Measurements from ENCODE around the gene PXK. TPM values are rescaled to one million over a fixed set of nuclear protein-coding genes. Genes with fewer than 3 reads are reported as not detected.

Gene PXK
- total and polyA plus RNA-seq, 8 donors, result 8.3 to 54.0 (median 31.1) TPM

GRCh38 chr3:58441514-58442450 lies 109.1 kb downstream of the PXK start:
- H3K4me3 ChIP-seq, result no peak overlapping the region
- no peaks in the 10 kb centered on the region for H3K9me3 ChIP-seq
- intact Hi-C loops (cut with DNase I; ENCODE audit: low total_unique reads), result no loop called here
- H3K4me1 ChIP-seq, result no peaks in the 10 kb centered on the region
- no peak overlapping the region for H3K27ac ChIP-seq
- no peak for DNase-seq
- TF ChIP-seq POLR2A (IDR thresholded peaks at IDR 0.05) (no peak), POLR2AphosphoS5 (IDR thresholded peaks at IDR 0.05) (no peak), EP300 (IDR thresholded peaks at IDR 0.05) (no peak), CTCF (IDR thresholded peaks at IDR 0.05) (no peak)
- WGBS, 5 donors, result 63 to 83% (median 69%) methylated on average over 4 of the region's 4 CpGs
- H3K27me3 ChIP-seq, result no peaks in the 10 kb centered on the region
- H3K36me3 ChIP-seq, result no peaks in the 10 kb centered on the region

- WGBS, 5 donors, result 45 to 80% (median 50%) methylated on average over 1 of the region's 1 CpG
- no peak overlapping the region for H3K4me3 ChIP-seq
- TF ChIP-seq CTCF (IDR thresholded peaks at IDR 0.05) (no peak), EP300 (IDR thresholded peaks at IDR 0.05) (no peak), POLR2AphosphoS5 (IDR thresholded peaks at IDR 0.05) (no peak), POLR2A (IDR thresholded peaks at IDR 0.05) (no peak)
- no peak for DNase-seq
- peaks cover 10 to 32% (median 20%) of the 10 kb centered on the region in 4 donors for H3K9me3 ChIP-seq
- intact Hi-C loops (cut with DNase I; ENCODE audit: low total_unique reads), result no loop called here
- H3K27ac ChIP-seq, result no peak overlapping the region
- H3K27me3 ChIP-seq, result no peaks in the 10 kb centered on the region
- no peaks in the 10 kb centered on the region for H3K4me1 ChIP-seq
- no peaks in the 10 kb centered on the region for H3K36me3 ChIP-seq
These were observed 119.5 kb downstream of the PXK start for GRCh38 chr3:58452176-58452575.

- Histone ChIP-seq H3K4me3 (no peak overlapping the region), H3K27me3 (no peaks in the 10 kb centered on the region), H3K4me1 (peaks cover 6 to 13% (median 10%) of the 10 kb centered on the region in 4 donors), H3K9me3 (peaks cover 9 to 23% (median 15%) of the 10 kb centered on the region in 4 donors), H3K27ac (no peak overlapping the region), H3K36me3 (no peaks in the 10 kb centered on the region)
- intact Hi-C loops (cut with DNase I; ENCODE audit: low total_unique reads), result no loop called here
- no peak for TF ChIP-seq EP300 (IDR thresholded peaks at IDR 0.05)
- no peak for TF ChIP-seq POLR2A (IDR thresholded peaks at IDR 0.05)
- TF ChIP-seq POLR2AphosphoS5 (IDR thresholded peaks at IDR 0.05), result no peak
- TF ChIP-seq CTCF (IDR thresholded peaks at IDR 0.05), result no peak
- DNase-seq, result no peak
- 77 to 88% (median 80%) methylated on average over 4 of the region's 4 CpGs for WGBS, 5 donors
These were observed 126.5 kb downstream of the PXK start for GRCh38 chr3:58459160-58459559.

GRCh38 chr3:58462829-58463180 lies 130.1 kb downstream of the PXK start:
- Histone ChIP-seq H3K9me3 (no peaks in the 10 kb centered on the region), H3K27me3 (no peaks in the 10 kb centered on the region), H3K36me3 (no peaks in the 10 kb centered on the region), H3K4me3 (no peak overlapping the region), H3K27ac (no peak overlapping the region), H3K4me1 (peaks cover 6 to 13% (median 10%) of the 10 kb centered on the region in 4 donors)
- no peak for DNase-seq
- 63 to 78% (median 70%) methylated on average over 4 of the region's 4 CpGs for WGBS, 5 donors
- intact Hi-C loops (cut with DNase I; ENCODE audit: low total_unique reads), result no loop called here
- TF ChIP-seq CTCF (IDR thresholded peaks at IDR 0.05), result no peak
- no peak for TF ChIP-seq EP300 (IDR thresholded peaks at IDR 0.05)
- TF ChIP-seq POLR2AphosphoS5 (IDR thresholded peaks at IDR 0.05), result no peak
- TF ChIP-seq POLR2A (IDR thresholded peaks at IDR 0.05), result no peak
